HepG2 (cell line): Measurements from ENCODE around the gene TMEM204. TPM values are rescaled to one million over a fixed set of nuclear protein-coding genes. Genes with fewer than 3 reads are reported as not detected.

Experiments used
- ATAC-seq: fragments of 200-7000 bp; cut with Tn5 transposase; 3 replicates; pipeline ENCODE4 v1.9.1; 2020; ENCODE audit warnings: mild to moderate bottlenecking, moderate library complexity
- BruUV-seq: library from RNA; stranded (reverse); fragments of 400-500 nt; replicated peaks from 2 replicates; lab custom pipeline; 2021; lab: Mats Ljungman, UMichigan
- CTCF ChIA-PET: fragments of 300-600 bp; formaldehyde crosslinking; extraction: SDS; loops from one replicate; lab custom pipeline; 2021; ENCODE audit warnings: low total read pairs, inconsistent platforms, low intra/inter-chr PET ratio; lab: Yijun Ruan, JAX
- POLR2A ChIA-PET: fragments of 350-600 bp; sonication (Branson Sonifier 250); formaldehyde crosslinking; loops from one replicate; lab custom pipeline; 2020; ENCODE audit warnings: antibody characterized with exemption, inconsistent platforms; lab: Yijun Ruan, JAX
- DNase-seq: peaks from one replicate; pipeline ENCODE4 v3.0.0-alpha.2; 2015; ENCODE audit warnings: low spot score
- FAIRE-seq: peaks from 3 replicates; lab custom pipeline; 2011; peaks lifted over from hg19 to GRCh38; lab: Jason Lieb, UNC
- H2AFZ ChIP-seq: one replicate; pipeline ENCODE4 v1.6.1; 2011; ENCODE audit warnings: low read length, inconsistent platforms
- H3K27ac ChIP-seq: fragments of 300-600 bp; 3 replicates; pipeline ENCODE4 v1.8.0; 2011; ENCODE audit warnings: mixed run types, mild to moderate bottlenecking, mixed read lengths, low read length, inconsistent platforms; ENCODE audit not compliant: insufficient read depth; ENCODE audit errors: extremely low read length
- H3K27me3 ChIP-seq, 2 experiments: fragments of 200-600 bp in 1 of 2; 2 replicates in 1 of 2; 3 replicates in 1 of 2; pipeline versions ENCODE4 v1.6.0 to v1.8.0; 2011; ENCODE audit warnings: low read length in 2 of 2, mild to moderate bottlenecking in 2 of 2, moderate library complexity in 2 of 2, inconsistent platforms in 1 of 2; ENCODE audit not compliant: insufficient read depth in 2 of 2, control insufficient read depth in 1 of 2
- H3K36me3 ChIP-seq, 2 experiments: fragments of 200-600 bp in 1 of 2; replicated peaks in 1 of 2; 2 replicates in 1 of 2; 3 replicates in 1 of 2; pipeline versions ENCODE4 v1.5.1 to v1.8.0; 2011; ENCODE audit warnings: low read length in 2 of 2, inconsistent platforms in 1 of 2; ENCODE audit not compliant: insufficient read depth in 2 of 2, control insufficient read depth in 1 of 2
- H3K4me1 ChIP-seq: 2 replicates; pipeline ENCODE4 v1.5.1; 2012; ENCODE audit warnings: low read length, inconsistent platforms; ENCODE audit not compliant: insufficient read depth
- H3K4me2 ChIP-seq: 2 replicates; pipeline ENCODE4 v1.6.0; 2011; ENCODE audit warnings: low read depth, low read length, inconsistent platforms
- H3K4me3 ChIP-seq, 3 experiments: fragments of 200-600 bp in 1 of 3; sonication (generic), shearing (Covaris generic) in 1 of 3; replicated peaks in 1 of 3; 2 replicates each; pipeline ENCODE4 v1.5.1; 2011 to 2016; ENCODE audit warnings: low read length in 3 of 3, inconsistent platforms in 2 of 3, low read depth in 2 of 3, mild to moderate bottlenecking in 2 of 3, control low read depth in 1 of 3, mixed read lengths in 1 of 3; ENCODE audit not compliant: insufficient read depth in 1 of 3
- H3K79me2 ChIP-seq: one replicate; pipeline ENCODE4 v1.6.1; 2011; ENCODE audit warnings: low read length, inconsistent platforms; ENCODE audit not compliant: insufficient read depth
- H3K9ac ChIP-seq: 2 replicates; pipeline ENCODE4 v1.6.0; 2011; ENCODE audit warnings: mild to moderate bottlenecking, low read depth, low read length, inconsistent platforms; ENCODE audit not compliant: insufficient read depth
- H3K9me3 ChIP-seq: 2 replicates; pipeline ENCODE4 v1.5.1; 2012; ENCODE audit warnings: mild to moderate bottlenecking, low read length
- H4K20me1 ChIP-seq: 2 replicates; pipeline ENCODE4 v1.6.0; 2011; ENCODE audit warnings: inconsistent platforms, mild to moderate bottlenecking, low read length, moderate library complexity; ENCODE audit not compliant: insufficient read depth
- CCAR2 ChIP-seq: fragments of 200-400 bp; formaldehyde crosslinking; optimal IDR thresholded peaks from 2 replicates; pipeline ENCODE3; 2018; ENCODE audit warnings: low read depth, mild to moderate bottlenecking, low read length, moderate library complexity
- CEBPG ChIP-seq: IDR thresholded peaks from 2 replicates; pipeline ENCODE4 v1.6.1; 2016
- DPF2 ChIP-seq: sonication (generic); formaldehyde crosslinking; IDR thresholded peaks from 2 replicates; pipeline ENCODE4 v1.4.0; 2020; ENCODE audit warnings: mild to moderate bottlenecking, low read depth, missing genetic modification reagents, borderline replicate concordance
- GATAD2A ChIP-seq: IDR thresholded peaks from 2 replicates; pipeline ENCODE4 v1.6.1; 2016
- RFXAP ChIP-seq: sonication (generic); formaldehyde crosslinking; IDR thresholded peaks from 2 replicates; pipeline ENCODE4 v1.4.0; 2020; ENCODE audit warnings: missing genetic modification reagents, borderline replicate concordance
- SETDB1 ChIP-seq: sonication (generic); formaldehyde crosslinking; IDR thresholded peaks from 2 replicates; pipeline ENCODE4 v1.5.1; 2020; ENCODE audit warnings: missing genetic modification reagents, mild to moderate bottlenecking, borderline replicate concordance
- SRSF4 ChIP-seq: fragments of 200-400 bp; formaldehyde crosslinking; IDR thresholded peaks from one replicate; pipeline ENCODE4 v1.6.1; 2018; ENCODE audit warnings: mild to moderate bottlenecking, low read depth, low read length, moderate library complexity; ENCODE audit not compliant: poor library complexity, severe bottlenecking
- TARDBP ChIP-seq: sonication (generic); formaldehyde crosslinking; IDR thresholded peaks from 2 replicates; pipeline ENCODE4 v1.8.0; 2022; ENCODE audit warnings: mild to moderate bottlenecking, missing genetic modification reagents
- TBX3 ChIP-seq: fragments of 450-650 bp; IDR thresholded peaks from 2 replicates; pipeline ENCODE4 v1.6.1; 2017; ENCODE audit warnings: antibody characterized with exemption, mild to moderate bottlenecking, inconsistent platforms, borderline replicate concordance
- TRIM24 ChIP-seq: sonication (generic); formaldehyde crosslinking; IDR thresholded peaks from 2 replicates; pipeline ENCODE4 v1.8.0; 2022; ENCODE audit warnings: mild to moderate bottlenecking, missing genetic modification reagents
- ZNF253 ChIP-seq: sonication (generic); formaldehyde crosslinking; IDR thresholded peaks from 2 replicates; pipeline ENCODE4 v1.8.0; 2022; ENCODE audit warnings: mild to moderate bottlenecking, missing genetic modification reagents, borderline replicate concordance
- ZNF678 ChIP-seq: sonication (generic); formaldehyde crosslinking; IDR thresholded peaks from 2 replicates; pipeline ENCODE4 v1.4.0; 2020; ENCODE audit warnings: mild to moderate bottlenecking, missing genetic modification reagents
- ZNF746 ChIP-seq: sonication (generic); formaldehyde crosslinking; IDR thresholded peaks from 2 replicates; pipeline ENCODE4 v1.8.0; 2022; ENCODE audit warnings: mild to moderate bottlenecking, missing genetic modification reagents
- ZNF766 ChIP-seq: sonication (generic); formaldehyde crosslinking; IDR thresholded peaks from 2 replicates; pipeline ENCODE4 v1.5.0; 2020; ENCODE audit warnings: missing genetic modification reagents, borderline replicate concordance
- ZNF83 ChIP-seq: sonication (generic); formaldehyde crosslinking; IDR thresholded peaks from 2 replicates; pipeline ENCODE4 v1.4.0; 2020; ENCODE audit warnings: missing genetic modification reagents, mild to moderate bottlenecking, borderline replicate concordance
- WGBS: methylation state at CpG from one replicate; pipeline ENCODE4 v1.1.6; 2017; ENCODE audit warnings: low lambda C conversion rate; 5-methylcytosine and 5-hydroxymethylcytosine counted together
- in situ Hi-C: cut with HindIII; loops from 2 replicates; pipeline ENCODE4 v1.10.0; 2017; ENCODE audit warnings: low pct_unique_long_range_greater_than_20kb; ENCODE audit not compliant: extremely low pct_ligation_motif_present
- intact Hi-C: fragments of 100-400 bp; cut with micrococcal nuclease; formaldehyde crosslinking; loops from one replicate; pipeline ENCODE4 v1.10.0; 2022; ENCODE audit not compliant: unreplicated experiment
- polyA plus RNA-seq, 8 experiments: library from polyadenylated mRNA; depleted of rRNA in 3 of 8; stranded (reverse) in 7 of 8; unstranded in 1 of 8; fragments of >200 nt; fragmentation: Illumina TruSeq in 4 of 8; extraction: Trizol in 4 of 8; gene quantifications; 2 replicates each; pipeline versions ENCODE4 v1.2.1 to v1.2.3, GENCODE V29; 2011 to 2016; ENCODE audit warnings: low read depth in 4 of 8, missing spikeins in 1 of 8, mixed read lengths in 1 of 8; ENCODE audit not compliant: insufficient read depth in 1 of 8
- total RNA-seq, 5 experiments: library from RNA; depleted of rRNA; stranded (reverse); fragments of >200 nt; fragmentation: Illumina TruSeq; extraction: Trizol; gene quantifications; 2 replicates each; pipeline ENCODE4 v1.2.3, GENCODE V29; 2016; ENCODE audit warnings: low read depth in 1 of 5
- TF ChIP-seq, protein P1 (sequence below), 2 experiments: fragments of 450-650 bp in 1 of 2; sonication (generic) in 1 of 2; formaldehyde crosslinking; IDR thresholded peaks; 2 replicates each; pipeline versions ENCODE4 v1.5.0 to v1.8.0; 2020 to 2022; ENCODE audit warnings: mild to moderate bottlenecking in 1 of 2, missing genetic modification reagents in 1 of 2
- TF ChIP-seq, protein P2 (sequence below): sonication (generic); formaldehyde crosslinking; IDR thresholded peaks from 2 replicates; pipeline ENCODE4 v1.9.0; 2021; ENCODE audit warnings: missing genetic modification reagents, borderline replicate concordance

The TMEM204 gene
- total and polyA plus RNA-seq, 2 of the 13 experiments (the other 11 are each of a cell fraction or from before 2014, with no cell fraction given), result not detected

DNA sequence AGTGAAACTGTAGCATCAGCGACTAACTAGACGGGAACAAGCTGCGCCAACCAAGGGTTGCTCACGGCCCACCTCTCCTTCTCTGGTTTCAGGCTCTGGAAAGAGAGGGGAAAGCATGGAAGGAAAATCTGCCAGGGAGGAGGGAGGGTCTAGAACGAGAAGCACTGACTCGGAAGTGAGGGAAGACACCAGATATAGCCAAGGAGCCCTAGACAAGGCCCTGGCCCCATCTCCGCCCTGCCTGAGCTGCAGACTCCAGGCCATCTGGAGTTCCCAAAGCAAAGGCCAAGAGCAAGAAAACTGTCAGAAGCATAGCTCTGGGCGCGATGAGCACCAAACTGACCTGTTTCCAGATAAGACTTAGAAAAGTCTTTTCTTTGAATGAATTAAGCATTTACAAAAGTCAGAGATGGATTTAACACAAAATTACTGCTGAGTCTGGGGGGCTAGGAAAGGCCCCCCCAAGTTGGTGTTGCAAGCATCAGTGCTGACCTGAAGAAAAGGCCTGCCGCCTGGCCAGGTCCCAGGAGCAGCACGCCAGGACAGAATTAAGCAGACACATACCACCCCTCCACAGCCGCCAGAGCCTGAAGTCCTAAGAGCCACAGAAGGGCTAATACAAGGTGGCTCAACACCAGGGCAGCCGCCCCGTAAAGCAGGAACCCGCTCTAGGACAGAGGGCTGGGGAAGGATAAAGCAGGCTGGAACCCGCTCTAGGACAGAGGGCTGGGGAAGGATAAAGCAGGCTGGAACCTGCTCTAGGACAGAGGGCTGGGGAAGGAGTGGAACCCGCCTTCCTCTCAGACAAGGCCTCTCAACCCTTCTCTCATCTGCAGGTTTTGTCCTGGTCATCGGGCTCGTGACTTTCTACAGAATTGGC lies 20.7 kb downstream of the TMEM204 start:
- intact Hi-C loops, result no loop called here
- TF ChIP-seq ZNF766 (CRISPR knock-in tag) (no peak), CCAR2 (no peak), SETDB1 (CRISPR knock-in tag) (no peak), ZNF253 (CRISPR knock-in tag) (no peak), CEBPG (CRISPR knock-in tag) (no peak), GATAD2A (CRISPR knock-in tag) (no peak), TARDBP (CRISPR knock-in tag) (no peak), RFXAP (CRISPR knock-in tag) (no peak), TRIM24 (CRISPR knock-in tag) (no peak), DPF2 (no peak), SRSF4 (no peak), ZNF746 (CRISPR knock-in tag) (no peak), TBX3 (no peak), ZNF83 (no peak), ZNF678 (no peak)
- TF ChIP-seq, protein P1, sequence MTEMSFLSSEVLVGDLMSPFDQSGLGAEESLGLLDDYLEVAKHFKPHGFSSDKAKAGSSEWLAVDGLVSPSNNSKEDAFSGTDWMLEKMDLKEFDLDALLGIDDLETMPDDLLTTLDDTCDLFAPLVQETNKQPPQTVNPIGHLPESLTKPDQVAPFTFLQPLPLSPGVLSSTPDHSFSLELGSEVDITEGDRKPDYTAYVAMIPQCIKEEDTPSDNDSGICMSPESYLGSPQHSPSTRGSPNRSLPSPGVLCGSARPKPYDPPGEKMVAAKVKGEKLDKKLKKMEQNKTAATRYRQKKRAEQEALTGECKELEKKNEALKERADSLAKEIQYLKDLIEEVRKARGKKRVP (CRISPR knock-in tag; IDR thresholded peaks at IDR 0.05), result no peak
- TF ChIP-seq, protein P2, sequence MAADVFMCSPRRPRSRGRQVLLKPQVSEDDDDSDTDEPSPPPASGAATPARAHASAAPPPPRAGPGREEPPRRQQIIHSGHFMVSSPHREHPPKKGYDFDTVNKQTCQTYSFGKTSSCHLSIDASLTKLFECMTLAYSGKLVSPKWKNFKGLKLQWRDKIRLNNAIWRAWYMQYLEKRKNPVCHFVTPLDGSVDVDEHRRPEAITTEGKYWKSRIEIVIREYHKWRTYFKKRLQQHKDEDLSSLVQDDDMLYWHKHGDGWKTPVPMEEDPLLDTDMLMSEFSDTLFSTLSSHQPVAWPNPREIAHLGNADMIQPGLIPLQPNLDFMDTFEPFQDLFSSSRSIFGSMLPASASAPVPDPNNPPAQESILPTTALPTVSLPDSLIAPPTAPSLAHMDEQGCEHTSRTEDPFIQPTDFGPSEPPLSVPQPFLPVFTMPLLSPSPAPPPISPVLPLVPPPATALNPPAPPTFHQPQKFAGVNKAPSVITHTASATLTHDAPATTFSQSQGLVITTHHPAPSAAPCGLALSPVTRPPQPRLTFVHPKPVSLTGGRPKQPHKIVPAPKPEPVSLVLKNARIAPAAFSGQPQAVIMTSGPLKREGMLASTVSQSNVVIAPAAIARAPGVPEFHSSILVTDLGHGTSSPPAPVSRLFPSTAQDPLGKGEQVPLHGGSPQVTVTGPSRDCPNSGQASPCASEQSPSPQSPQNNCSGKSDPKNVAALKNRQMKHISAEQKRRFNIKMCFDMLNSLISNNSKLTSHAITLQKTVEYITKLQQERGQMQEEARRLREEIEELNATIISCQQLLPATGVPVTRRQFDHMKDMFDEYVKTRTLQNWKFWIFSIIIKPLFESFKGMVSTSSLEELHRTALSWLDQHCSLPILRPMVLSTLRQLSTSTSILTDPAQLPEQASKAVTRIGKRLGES (CRISPR knock-in tag), result no peak
- no TSS peak for BruUV-seq

More for the DNA sequence above, 20.7 kb downstream of the TMEM204 start:
- Histone ChIP-seq H3K36me3 (peaks cover 4 to 23% of the 10 kb centered on the region in 2 experiments; a peak in 3 of 5 replicates), H3K27ac (no peak overlapping the region), H3K4me1 (no peaks in the 10 kb centered on the region), H2AFZ (no peak overlapping the region), H4K20me1 (no peaks in the 10 kb centered on the region), H3K27me3 (no peaks in the 10 kb centered on the region), H3K79me2 (no peaks in the 10 kb centered on the region), H3K9me3 (no peaks in the 10 kb centered on the region), H3K4me2 (no peak overlapping the region), H3K9ac (no peak overlapping the region), H3K4me3 (no peak overlapping the region)
- ATAC-seq (no peak; the same call in 2 of the 3 replicates), DNase-seq (no peak), FAIRE-seq (no peak)
- ChIA-PET CTCF (no interaction called here), POLR2A (no interaction called here)
- 96% methylated on average over 18 of the region's 19 CpGs for WGBS
- in situ Hi-C loops, result no loop called here
